Stimulated activated CD4-positive, alpha-beta T cell treated with anti-CD3 and anti-CD28 coated beads, TNF-alpha, amount 100 ng/mL, for 24 hours (primary cell): ENCODE data around the gene NIM1K.
"Not testable (repeated sequence)": the region's sequence is repeated elsewhere in the genome, so short reads cannot be mapped to it uniquely, and the experiment has no call there.

ENCODE experiments used
- DNase-seq, 3 experiments: peaks; one replicate each; pipeline ENCODE4 v3.0.0-alpha.2; 2020; ENCODE audit warnings: low read depth in 3 of 3

NIM1K gene

DNA sequence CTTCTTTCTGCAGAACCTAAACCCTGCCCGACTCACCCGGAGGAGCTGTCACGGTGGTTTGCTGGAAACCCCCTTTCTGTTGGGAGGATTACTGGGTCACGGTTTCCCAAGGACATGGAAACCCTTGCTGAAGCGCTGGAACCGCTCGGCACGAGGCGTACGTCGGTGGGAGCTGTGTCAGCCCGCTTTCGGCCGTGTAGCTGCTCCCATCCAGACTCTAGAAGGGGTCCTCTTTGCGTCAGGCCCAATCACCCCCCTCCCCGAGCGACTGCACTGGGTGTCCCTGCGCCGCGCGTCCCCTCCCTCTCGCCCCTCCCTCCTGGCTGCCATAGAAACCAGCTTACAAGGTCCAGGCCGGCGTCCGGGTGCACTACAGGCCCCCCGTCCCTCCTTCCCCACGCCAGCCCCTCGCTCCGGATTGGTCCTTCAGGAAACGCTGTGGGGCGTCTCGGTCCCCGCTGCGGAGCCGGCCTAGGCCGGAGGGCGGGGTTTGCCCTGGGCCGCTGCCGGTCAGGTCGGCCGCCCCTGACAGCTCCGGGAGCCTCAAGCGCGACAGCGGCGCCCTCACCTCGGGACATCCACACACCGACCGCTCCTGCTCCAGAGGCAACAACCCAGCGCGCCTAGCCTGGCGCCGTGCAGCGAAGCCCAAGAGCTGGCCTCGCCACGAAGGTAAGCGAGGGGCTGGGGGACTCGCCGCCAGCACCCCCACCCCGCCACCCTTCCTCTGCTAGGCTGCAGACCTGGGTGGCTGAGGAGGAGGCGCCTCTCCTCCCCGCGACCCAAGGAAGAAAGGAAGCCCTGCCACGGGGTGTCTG, at the start of gene NIM1K:
Gene NIM1K, plus strand, starts transcription at position 486 of the 818 bp plus-strand sequence. CDS start 53,551 bp downstream, outside the sequence.
- peak in 2 of 3 experiments; percentile 13 to 35 for DNase-seq

DNA sequence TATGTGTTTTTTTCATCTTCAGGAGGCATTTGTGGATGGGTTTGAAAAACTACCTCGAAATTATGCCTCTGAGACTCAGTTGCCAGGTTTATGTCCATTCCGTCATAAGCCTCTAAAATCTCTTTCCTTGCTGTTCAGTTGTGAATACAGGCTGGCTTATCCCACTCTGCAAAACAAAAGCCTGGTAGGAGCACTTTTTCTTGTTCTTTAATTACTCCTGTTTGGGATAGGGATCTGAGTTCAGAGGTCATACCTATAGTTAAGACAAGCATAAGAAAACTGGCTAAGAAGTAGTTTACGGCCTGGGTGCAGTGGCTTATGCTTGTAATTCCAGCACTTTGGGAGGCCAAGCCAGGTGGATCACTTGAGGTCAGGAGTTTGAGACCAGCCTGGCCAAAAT, 47.0 kb upstream of the NIM1K start:
- no peak for DNase-seq

DNA sequence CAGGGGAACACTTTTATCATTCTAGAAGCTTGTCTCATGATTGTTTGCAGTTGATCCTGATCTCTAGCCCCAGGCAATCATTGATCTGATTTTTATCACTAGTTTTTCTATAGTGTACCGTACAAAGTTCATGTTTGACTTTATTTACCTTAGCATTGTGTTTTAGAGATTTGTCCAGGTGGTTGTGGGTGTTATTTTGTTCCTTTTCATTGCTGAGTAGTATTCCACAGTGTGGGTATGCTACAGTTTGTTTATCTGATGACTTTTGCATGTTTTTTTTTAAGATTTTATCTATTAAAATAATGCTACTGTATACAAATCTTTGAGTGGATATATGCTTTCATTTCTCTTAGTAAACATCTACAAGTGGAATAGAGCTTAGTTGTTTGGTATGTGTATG, 45.1 kb upstream of the NIM1K start:
- no peak for DNase-seq

DNA sequence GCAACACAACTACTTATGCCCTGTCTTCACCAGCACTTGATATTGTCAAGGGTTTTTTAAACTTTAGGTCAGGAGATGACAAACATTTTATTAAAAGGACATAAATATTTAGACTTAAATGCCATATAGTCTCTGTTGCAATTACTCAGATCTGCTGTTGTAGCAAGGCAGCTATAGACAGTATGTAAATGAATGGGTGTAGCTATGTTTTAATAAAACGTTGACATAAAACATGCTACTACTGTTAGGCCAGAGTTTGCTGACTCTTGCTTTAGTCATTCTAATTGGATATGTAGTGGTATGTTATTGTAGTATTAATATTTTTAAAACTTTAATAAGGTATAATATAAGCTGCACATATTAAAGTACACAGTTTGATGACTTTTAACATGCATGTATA, 43.6 kb upstream of the NIM1K start:
- no peak for DNase-seq

DNA sequence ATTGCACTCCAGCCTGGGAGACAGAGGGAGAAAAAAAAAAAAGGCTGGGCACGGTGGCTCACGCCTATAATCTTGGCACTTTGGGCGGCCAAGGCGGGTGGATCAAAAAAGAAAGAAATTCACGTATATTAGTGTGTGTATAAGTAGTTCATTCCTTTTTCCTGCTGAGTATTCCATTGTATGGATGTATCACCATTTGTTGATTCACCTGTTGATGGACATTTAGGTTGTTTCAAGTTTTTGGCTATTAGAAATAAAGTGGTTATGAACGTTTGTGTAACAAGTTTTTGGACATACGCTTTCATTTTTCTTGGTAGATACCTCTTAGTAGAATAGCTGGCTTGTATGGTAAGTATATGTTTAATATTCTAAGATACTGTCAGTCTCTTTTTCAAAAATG, 42.8 kb upstream of the NIM1K start:
- no peak for DNase-seq

DNA sequence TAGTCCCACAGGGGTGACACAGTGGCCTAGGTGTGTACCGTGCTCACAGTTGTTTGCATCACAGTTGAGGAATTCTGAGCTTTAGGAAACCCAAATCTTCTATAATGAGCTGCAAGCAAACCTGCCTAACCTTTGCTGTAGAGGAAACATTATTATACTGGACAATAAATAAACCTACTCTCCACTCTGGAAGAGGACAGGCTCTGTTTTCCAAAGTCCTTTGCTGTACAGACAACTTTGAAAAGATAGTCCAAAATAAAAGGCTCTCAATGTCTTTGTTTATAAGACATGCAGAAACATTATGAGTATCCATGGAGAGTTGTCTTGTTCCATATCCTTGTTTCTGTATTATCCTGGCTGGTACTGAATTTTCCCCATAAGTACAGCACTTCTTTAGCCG, 42.0 kb upstream of the NIM1K start:
- DNase-seq = no peak

DNA sequence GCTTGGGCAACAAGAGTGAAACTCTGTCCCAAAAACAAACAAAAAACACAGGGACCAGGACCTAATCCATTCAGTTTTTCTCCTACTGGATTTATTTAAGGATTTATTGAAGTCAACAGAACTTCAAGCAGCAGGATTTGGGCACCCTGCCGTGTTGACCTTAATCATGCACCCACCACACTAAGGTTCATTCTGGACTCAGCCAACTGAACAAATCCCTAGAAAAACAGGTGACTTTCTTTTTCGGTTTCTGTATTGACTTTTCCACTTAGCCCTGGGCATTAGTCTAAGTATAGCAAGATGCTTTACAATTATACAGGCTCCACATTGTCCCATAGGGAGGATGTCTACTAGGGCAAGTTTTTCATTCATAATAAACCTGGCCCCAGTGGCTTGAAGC, 41.3 kb upstream of the NIM1K start:
- no peak for DNase-seq

DNA sequence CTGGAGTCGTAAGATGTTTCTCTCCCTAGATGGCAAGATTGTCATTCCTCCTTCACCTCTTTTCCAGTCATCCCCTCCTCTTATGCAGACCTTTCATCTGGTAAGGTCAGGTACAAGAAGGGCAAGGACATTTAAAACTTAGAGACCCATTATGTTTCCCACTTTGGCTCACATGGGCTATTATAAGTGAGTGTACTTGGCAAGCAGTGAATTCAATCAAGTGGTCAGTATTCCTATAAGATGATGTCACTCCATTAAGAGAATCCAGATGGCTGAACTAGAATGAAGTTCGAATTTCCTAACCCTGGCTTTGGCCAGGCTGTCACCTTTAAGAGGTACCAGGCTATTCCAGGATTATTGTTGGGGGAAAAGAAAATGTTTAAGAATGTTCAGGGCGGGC, 39.1 kb upstream of the NIM1K start:
- DNase-seq = no peak

DNA sequence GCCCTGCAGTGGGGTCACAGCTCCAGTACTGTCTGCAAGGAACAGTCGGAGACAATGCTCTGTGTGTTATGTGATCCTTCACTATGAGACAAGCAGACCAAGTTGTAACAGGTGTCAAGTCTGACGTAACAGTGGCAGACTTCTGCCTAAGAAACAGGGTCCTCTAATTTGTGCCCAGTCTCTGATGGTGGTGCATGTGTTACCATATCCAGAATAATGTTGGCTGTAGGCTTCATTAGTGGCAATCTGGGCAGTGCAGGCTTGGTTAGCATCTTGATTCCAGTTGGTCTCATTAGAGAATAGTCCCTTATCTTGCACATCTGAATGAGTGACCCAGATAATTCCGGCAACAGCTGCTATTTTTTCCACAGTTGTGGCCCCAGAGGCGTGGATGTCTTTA, 37.6 kb upstream of the NIM1K start:
- no peak for DNase-seq

DNA sequence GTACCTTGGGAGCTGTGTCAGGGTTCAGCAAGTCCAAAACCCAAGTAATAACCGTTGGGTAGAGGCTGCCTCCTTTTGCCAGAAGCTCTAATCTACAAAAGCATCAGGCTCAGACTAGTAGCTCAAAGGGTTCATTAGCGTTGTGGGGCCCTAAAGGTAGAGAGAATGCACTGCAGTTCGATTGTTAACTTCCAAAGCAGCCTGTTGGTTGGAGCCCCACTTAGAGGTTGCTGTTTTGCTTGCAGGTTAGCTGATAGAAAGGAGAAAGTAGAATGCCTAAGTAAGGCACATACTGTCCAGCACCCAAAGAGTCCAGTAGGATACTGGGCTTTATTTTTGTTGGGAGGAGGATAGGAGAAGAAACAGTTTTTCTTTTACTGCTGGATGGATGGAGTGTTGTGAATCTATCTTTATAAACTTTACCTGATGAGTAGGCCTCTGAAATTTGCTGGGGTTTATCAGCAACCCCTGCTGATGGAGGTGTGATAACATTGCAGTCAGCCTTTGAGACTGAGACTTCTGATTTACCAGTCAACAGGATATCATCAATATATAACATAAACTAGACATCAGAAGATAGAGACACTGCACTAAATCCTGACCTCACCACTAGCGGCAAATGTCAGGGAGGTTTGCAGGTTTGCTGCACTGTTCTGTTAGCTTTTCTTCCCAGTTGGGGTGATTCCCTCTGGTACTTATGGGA, 36.5 kb upstream of the NIM1K start:
- DNase-seq = no peak

DNA sequence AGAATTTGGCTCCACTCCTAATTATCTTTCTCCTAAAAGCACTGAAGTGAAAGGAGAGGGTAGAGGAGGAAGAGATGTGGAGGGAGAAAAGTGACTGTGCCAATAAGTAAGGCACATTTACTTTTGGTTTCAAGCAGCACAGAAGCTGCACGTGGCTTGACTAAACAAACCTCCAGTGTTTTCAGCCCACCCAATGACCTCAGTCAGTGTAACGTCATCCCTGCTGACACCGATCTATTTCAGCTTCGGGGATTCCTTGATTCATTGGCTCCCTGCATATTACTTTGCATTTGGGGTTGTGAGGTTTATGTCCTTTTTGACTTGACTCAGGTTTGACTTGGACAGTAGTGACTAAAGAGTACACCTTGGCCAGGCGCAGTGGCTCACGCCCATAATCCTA, 35.6 kb upstream of the NIM1K start:
- no peak for DNase-seq

DNA sequence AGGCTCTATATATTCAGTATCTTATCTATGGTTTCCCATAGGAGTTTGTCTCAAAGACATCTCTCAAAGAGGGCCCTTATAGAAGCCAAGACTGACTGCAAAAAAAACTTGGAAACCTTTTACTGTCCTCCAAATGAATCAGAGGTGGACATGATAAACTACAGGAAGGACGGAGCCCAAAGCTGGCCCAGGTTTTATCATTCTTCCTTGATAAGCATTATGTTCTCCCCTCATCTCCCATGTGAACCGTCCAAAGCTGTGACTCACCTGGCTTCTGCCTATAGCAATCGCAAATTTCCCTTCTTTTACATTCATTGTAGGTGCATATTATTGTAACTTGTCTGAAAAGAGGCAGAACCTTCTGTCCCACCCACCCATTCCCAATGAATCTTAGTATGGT, 35.0 kb upstream of the NIM1K start:
- no peak for DNase-seq

DNA sequence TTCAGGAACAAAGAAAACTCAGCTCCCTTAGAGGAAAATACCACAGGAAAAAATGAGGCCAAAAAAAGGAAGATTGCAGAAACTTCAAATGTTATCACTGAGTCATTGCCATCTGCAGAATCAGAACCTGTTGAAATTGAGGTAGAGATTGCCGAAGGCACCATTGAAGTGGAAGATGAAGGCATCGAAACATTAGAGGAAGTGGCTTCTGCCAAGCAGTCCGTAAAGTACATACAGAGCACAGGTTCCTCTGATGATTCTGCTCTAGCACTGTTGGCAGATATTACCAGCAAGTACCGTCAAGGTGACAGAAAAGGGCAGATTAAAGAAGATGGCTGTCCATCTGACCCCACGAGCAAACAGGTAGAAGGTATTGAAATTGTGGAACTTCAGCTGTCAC, 30.8 kb upstream of the NIM1K start:
- no peak for DNase-seq

DNA sequence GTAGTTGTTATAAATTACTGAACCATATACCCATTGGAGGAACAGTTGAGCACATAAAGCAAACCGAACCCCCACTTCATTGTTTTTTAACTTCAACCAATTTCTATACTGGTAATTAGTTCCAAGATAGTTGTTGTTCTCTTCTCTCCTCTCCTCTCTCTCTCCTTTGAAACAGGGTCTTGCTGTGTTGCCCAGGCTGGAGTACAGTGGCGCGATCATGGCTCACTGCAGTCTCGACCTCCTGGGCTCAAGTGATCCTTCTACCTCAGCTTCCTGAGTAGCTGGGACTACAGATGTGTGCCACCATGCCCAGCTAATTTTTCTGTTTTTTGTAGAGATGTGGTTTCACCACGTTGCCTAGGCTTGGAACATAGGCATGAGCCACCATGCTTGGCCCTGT, 27.2 kb upstream of the NIM1K start:
- DNase-seq = not testable (repeated sequence)

DNA sequence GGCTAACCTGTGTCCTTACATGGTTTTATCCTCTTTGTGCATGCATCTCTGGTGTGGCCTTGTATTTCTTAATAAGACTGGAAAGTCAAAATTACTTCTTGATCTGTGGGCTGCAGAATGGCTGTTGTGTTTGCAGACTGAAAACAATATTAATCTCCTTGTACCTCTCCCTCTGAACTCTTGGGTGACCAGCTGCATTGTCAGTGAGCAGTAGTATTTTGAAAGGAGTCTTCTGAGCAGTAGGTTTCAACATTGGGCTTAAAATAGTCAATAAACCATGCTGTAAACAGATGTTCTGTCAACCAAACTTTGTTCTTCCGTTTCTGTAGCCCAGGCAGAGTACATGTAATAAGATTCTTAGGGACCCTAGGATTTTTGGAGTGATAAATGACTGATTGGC, 26.7 kb upstream of the NIM1K start:
- DNase-seq = no peak

DNA sequence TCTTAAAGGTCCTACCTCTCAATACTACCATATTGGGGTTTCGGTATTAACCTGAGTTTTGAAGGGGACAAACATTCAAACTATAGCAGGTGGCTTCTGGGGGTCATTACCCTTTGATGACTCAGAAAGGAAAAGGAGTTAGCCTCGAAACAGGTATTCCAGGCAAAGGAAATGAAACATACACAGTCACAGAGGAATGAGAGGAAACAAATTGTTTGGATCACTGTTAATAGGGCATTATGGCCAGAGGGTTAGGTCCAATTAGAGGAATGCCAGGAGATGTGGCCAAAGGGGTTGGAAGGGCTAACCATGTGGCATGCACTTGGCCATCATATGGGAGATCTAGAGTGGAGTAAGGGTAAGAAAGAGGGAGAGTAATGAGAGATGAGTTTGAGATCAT, 23.9 kb upstream of the NIM1K start:
- no peak for DNase-seq

DNA sequence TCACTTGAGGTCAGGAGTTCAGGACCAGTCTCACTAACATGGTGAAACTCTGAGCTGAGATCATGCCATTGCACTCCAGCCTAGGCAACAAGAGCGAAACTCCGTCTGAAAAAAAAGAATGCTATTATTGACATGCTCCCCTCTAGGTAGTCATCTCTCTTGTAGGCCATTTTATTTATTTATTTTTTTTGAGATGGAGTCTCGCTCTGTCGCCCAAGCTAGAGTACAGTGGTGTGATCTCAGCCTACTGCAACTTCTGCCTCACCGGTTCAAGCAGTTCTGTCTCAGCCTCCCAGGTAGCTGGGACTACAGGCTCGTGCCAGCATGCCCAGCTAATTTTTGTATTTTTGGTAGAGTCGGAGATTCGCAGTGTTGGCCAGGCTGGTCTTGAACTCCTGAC, 20.6 kb upstream of the NIM1K start:
- DNase-seq = no peak

DNA sequence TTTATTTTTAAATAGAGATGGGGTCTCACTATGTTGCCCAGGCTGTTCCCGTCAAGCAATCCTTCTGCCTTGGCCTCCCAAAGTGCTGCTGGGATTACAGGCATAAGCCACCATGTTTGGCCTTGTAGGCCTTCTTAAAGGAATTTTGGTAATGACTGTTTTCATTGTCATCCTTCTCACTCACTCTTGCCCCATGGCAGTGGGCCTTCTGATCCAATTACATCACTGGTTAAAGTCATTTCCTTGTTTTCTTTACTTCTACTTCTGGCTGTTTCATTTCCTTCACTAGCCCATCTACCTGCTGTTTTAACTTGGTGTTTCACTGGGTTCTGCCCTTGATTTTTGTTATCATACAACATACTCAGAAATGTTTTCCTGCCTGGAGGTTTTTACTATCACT, 20.1 kb upstream of the NIM1K start:
- no peak for DNase-seq

DNA sequence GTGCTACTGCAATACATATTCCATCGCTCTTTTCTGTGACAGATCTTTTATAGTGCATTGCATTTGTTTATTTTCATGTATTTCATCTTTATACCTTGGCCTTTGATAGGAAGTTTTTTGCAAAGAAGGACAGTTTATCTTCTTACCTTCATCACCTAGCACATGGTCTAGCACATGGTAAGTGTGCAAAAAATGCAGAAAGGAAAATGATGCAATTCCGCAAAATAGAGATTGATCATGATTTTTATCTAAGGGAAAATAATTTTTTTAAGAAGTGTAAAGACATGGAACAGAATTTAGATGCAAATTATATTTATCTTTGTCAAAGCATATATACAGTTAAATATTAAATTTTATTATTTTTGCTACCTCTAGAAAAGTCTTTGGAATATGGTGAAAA, 19.2 kb upstream of the NIM1K start:
- no peak for DNase-seq

DNA sequence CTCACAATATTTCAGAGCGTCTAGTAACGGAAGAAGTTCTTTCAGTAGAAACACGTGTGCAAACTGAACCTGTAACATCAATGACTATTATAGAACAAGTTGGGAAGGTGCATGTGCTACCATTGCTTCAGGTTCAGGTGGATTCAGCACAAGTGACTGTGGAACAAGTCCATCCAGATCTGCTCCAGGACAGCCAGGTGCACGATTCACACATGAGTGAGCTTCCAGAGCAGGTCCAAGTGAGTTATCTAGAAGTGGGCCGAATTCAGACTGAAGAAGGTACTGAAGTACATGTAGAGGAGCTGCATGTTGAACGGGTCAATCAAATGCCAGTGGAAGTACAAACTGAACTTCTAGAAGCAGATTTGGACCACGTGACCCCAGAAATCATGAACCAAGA, 17.4 kb upstream of the NIM1K start:
- DNase-seq = no peak

DNA sequence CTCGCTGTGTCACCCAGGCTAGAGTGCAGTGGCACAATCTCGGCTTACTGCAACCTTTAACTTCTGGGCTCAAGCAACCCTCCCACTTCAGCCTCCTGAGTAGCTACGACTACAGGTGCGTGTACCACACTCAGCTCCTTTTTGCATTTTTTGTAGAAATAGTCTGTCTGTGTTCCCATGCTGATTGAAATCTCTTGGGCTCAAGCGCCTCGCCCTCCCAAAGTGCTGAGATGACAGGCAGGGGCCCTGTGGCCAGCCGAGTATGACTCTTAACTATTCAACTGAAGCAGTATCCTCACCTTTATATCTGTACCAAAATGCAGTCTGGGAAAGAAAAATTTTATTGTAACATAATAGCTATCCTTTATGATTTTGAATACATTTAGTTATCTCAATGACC, 12.2 kb upstream of the NIM1K start:
- no peak for DNase-seq

DNA sequence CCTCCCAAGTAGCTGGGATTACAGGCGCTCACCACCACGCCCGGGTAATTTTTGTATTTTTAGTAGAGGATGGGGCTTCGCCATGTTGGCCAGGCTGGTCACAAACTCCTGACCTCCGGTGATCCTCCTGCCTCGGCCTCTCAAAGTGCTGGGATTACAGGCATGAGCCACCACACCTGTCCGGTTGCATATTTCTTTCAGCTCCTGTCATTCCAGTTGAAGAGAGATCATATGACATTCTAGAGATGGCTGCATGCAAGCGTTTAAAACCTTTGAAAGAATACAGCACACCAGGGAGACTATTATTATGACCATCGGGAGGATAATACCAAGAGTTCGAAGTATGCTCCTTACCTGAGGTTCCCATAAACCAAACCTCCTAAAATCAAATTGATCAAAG, 9.6 kb upstream of the NIM1K start:
- no peak for DNase-seq

DNA sequence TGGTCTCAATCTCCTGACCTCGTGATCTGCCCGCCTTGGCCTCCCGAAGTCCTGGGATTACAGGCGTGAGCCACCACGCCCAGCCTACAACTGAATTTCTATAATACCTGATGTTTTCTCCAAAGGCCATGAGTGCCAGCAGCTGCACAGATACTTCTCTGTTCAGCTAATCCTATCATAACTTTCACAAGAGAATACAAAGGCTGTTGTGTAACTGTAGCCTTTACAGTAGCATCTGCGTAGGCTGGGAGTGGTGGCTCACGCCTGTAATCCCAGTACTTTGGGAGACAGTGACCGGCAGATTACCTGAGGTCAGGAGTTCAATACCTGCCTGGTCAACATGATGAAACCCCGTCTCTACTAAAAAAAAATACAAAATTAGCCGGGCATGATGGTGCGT, 8.9 kb upstream of the NIM1K start:
- not testable (repeated sequence) for DNase-seq
